Activated naive CD4-positive, alpha-beta T cell treated with anti-CD3 and anti-CD28 coated beads, Interleukin-2, amount 10 ng/mL, durations not matched to agents 7 days and 5 days (primary cell): ENCODE results near the gene CNNM1.

Experiments used
- CTCF ChIA-PET: fragments of 350-600 bp; sonication (Branson Sonifier 250); formaldehyde crosslinking; loops from one replicate; lab custom pipeline; 2021; ENCODE audit warnings: antibody characterized with exemption; lab: Charles Lee
- DNase-seq: peaks from one replicate; pipeline ENCODE4 v3.0.0-alpha.2; 2020
- H3K27ac Mint-ChIP-seq: one replicate; pipeline ENCODE4 v1.8.0; 2021; ENCODE audit warnings: mild to moderate bottlenecking, moderate library complexity, mixed read lengths
- H3K27me3 Mint-ChIP-seq: one replicate; pipeline ENCODE4 v1.8.0; 2021; ENCODE audit warnings: mild to moderate bottlenecking, mixed read lengths
- H3K36me3 Mint-ChIP-seq: one replicate; pipeline ENCODE4 v1.8.0; 2021; ENCODE audit warnings: mixed read lengths
- H3K4me1 Mint-ChIP-seq: one replicate; pipeline ENCODE4 v1.8.0; 2021; ENCODE audit warnings: mixed read lengths
- H3K4me3 Mint-ChIP-seq: one replicate; pipeline ENCODE4 v1.8.0; 2021; ENCODE audit warnings: mild to moderate bottlenecking, moderate library complexity, mixed read lengths
- H3K9me3 Mint-ChIP-seq: one replicate; pipeline ENCODE4 v1.8.0; 2021; ENCODE audit warnings: mixed read lengths

The CNNM1 gene

GRCh38 chr10:99372546-99373271, 43.6 kb downstream of the CNNM1 start:
- Mint-ChIP-seq H3K27me3 (peaks cover 60% of the 10 kb centered on the region), H3K4me3 (no peak overlapping the region), H3K4me1 (peaks cover 8% of the 10 kb centered on the region), H3K36me3 (no peaks in the 10 kb centered on the region), H3K27ac (no peak overlapping the region), H3K9me3 (no peaks in the 10 kb centered on the region)
- DNase-seq: no peak
- CTCF ChIA-PET: no interaction called here

GRCh38 chr10:99374526-99374925, 45.4 kb downstream of the CNNM1 start:
- H3K9me3 Mint-ChIP-seq: no peaks in the 10 kb centered on the region
- no peaks in the 10 kb centered on the region for H3K36me3 Mint-ChIP-seq
- H3K4me3 Mint-ChIP-seq: no peak overlapping the region
- no peak for DNase-seq
- H3K27me3 Mint-ChIP-seq: peaks cover 54% of the 10 kb centered on the region
- peaks cover 8% of the 10 kb centered on the region for H3K4me1 Mint-ChIP-seq
- no peak overlapping the region for H3K27ac Mint-ChIP-seq
- CTCF ChIA-PET: no interaction called here

GRCh38 chr10:99374972-99375371, 45.8 kb downstream of the CNNM1 start:
- H3K36me3 Mint-ChIP-seq: no peaks in the 10 kb centered on the region
- H3K27me3 Mint-ChIP-seq: peaks cover 51% of the 10 kb centered on the region
- CTCF ChIA-PET: no interaction called here
- H3K27ac Mint-ChIP-seq: no peak overlapping the region
- H3K4me1 Mint-ChIP-seq: peaks cover 8% of the 10 kb centered on the region
- no peaks in the 10 kb centered on the region for H3K9me3 Mint-ChIP-seq
- no peak for DNase-seq
- H3K4me3 Mint-ChIP-seq: no peak overlapping the region

- H3K27ac Mint-ChIP-seq: no peak overlapping the region
- peaks cover 8% of the 10 kb centered on the region for H3K4me1 Mint-ChIP-seq
- H3K4me3 Mint-ChIP-seq: no peak overlapping the region
- no peaks in the 10 kb centered on the region for H3K9me3 Mint-ChIP-seq
- no peaks in the 10 kb centered on the region for H3K36me3 Mint-ChIP-seq
- H3K27me3 Mint-ChIP-seq: peaks cover 48% of the 10 kb centered on the region
- DNase-seq: no peak
- CTCF ChIA-PET: no interaction called here
These were observed 46.3 kb downstream of the CNNM1 start for GRCh38 chr10:99375426-99375825.

- CTCF ChIA-PET: no interaction called here
- no peak overlapping the region for H3K4me3 Mint-ChIP-seq
- no peaks in the 10 kb centered on the region for H3K4me1 Mint-ChIP-seq
- no peak overlapping the region for H3K27ac Mint-ChIP-seq
- no peaks in the 10 kb centered on the region for H3K36me3 Mint-ChIP-seq
- DNase-seq: no peak
- peaks cover 14% of the 10 kb centered on the region for H3K27me3 Mint-ChIP-seq
- H3K9me3 Mint-ChIP-seq: no peaks in the 10 kb centered on the region
These were observed 53.0 kb downstream of the CNNM1 start for GRCh38 chr10:99382176-99382575.

GRCh38 chr10:99387071-99387470, 57.9 kb downstream of the CNNM1 start:
- no peaks in the 10 kb centered on the region for H3K4me1 Mint-ChIP-seq
- no peaks in the 10 kb centered on the region for H3K9me3 Mint-ChIP-seq
- no peaks in the 10 kb centered on the region for H3K36me3 Mint-ChIP-seq
- DNase-seq: no peak
- no peak overlapping the region for H3K4me3 Mint-ChIP-seq
- CTCF ChIA-PET: interaction anchor here (1.3 kb wide), 1 partner anchor 226 kb away, joined by 3 read pairs; no protein-coding TSS in a partner anchor
- peaks cover 13% of the 10 kb centered on the region for H3K27me3 Mint-ChIP-seq
- H3K27ac Mint-ChIP-seq: no peak overlapping the region

- no peak for DNase-seq
- CTCF ChIA-PET: interaction anchor here (1.0 to 1.3 kb wide), 2 partner anchors 173 to 225 kb away, joined by 3 read pairs; no protein-coding TSS in a partner anchor
- H3K4me3 Mint-ChIP-seq: no peak overlapping the region
- H3K27ac Mint-ChIP-seq: no peak overlapping the region
- peaks cover 3% of the 10 kb centered on the region for H3K4me1 Mint-ChIP-seq
- no peaks in the 10 kb centered on the region for H3K36me3 Mint-ChIP-seq
- H3K27me3 Mint-ChIP-seq: peaks cover 16% of the 10 kb centered on the region
- H3K9me3 Mint-ChIP-seq: no peaks in the 10 kb centered on the region
These were observed 58.4 kb downstream of the CNNM1 start for GRCh38 chr10:99387541-99387940.

GRCh38 chr10:99389729-99390480, 60.7 kb downstream of the CNNM1 start:
- Mint-ChIP-seq H3K4me3 (no peak overlapping the region), H3K4me1 (peaks cover 7% of the 10 kb centered on the region), H3K36me3 (no peaks in the 10 kb centered on the region), H3K9me3 (no peaks in the 10 kb centered on the region), H3K27ac (no peak overlapping the region), H3K27me3 (peaks cover 18% of the 10 kb centered on the region)
- CTCF ChIA-PET: interaction anchor here (1.0 to 1.6 kb wide), 2 partner anchors 42 to 170 kb away, joined by 3 to 4 read pairs; no protein-coding TSS in a partner anchor
- no peak for DNase-seq

- no peaks in the 10 kb centered on the region for H3K36me3 Mint-ChIP-seq
- no peak overlapping the region for H3K4me3 Mint-ChIP-seq
- H3K27ac Mint-ChIP-seq: no peak overlapping the region
- H3K27me3 Mint-ChIP-seq: peaks cover 18% of the 10 kb centered on the region
- CTCF ChIA-PET: interaction anchor here (0.9 to 2.8 kb wide), 10 partner anchors 8 to 320 kb away, joined by 3 to 11 read pairs (median 4); no protein-coding TSS in a partner anchor
- no peaks in the 10 kb centered on the region for H3K9me3 Mint-ChIP-seq
- no peak for DNase-seq
- peaks cover 14% of the 10 kb centered on the region for H3K4me1 Mint-ChIP-seq
These were observed 62.2 kb downstream of the CNNM1 start for GRCh38 chr10:99391346-99391745.

- no peak overlapping the region for H3K4me3 Mint-ChIP-seq
- CTCF ChIA-PET: interaction anchor here (1.0 to 2.8 kb wide), 5 partner anchors 11 to 318 kb away, joined by 3 to 11 read pairs (median 4); partner anchors contain the start of gene GOT1
- H3K27me3 Mint-ChIP-seq: peaks cover 8% of the 10 kb centered on the region
- no peaks in the 10 kb centered on the region for H3K36me3 Mint-ChIP-seq
- peaks cover 14% of the 10 kb centered on the region for H3K4me1 Mint-ChIP-seq
- H3K9me3 Mint-ChIP-seq: no peaks in the 10 kb centered on the region
- H3K27ac Mint-ChIP-seq: no peak overlapping the region
- DNase-seq: no peak
These were observed 63.9 kb downstream of the CNNM1 start for GRCh38 chr10:99393036-99393435.

- no peak overlapping the region for H3K4me3 Mint-ChIP-seq
- H3K27ac Mint-ChIP-seq: no peak overlapping the region
- H3K27me3 Mint-ChIP-seq: peaks cover 7% of the 10 kb centered on the region
- CTCF ChIA-PET: interaction anchor here (1.5 to 2.8 kb wide), 2 partner anchors 10 to 318 kb away, joined by 3 to 11 read pairs; no protein-coding TSS in a partner anchor
- no peak for DNase-seq
- peaks cover 14% of the 10 kb centered on the region for H3K4me1 Mint-ChIP-seq
- no peaks in the 10 kb centered on the region for H3K36me3 Mint-ChIP-seq
- no peaks in the 10 kb centered on the region for H3K9me3 Mint-ChIP-seq
These were observed 64.5 kb downstream of the CNNM1 start for GRCh38 chr10:99393683-99394082.

- H3K27me3 Mint-ChIP-seq: peaks cover 5% of the 10 kb centered on the region
- H3K4me1 Mint-ChIP-seq: peaks cover 14% of the 10 kb centered on the region
- no peak overlapping the region for H3K4me3 Mint-ChIP-seq
- H3K36me3 Mint-ChIP-seq: peaks cover 3% of the 10 kb centered on the region
- no peak overlapping the region for H3K27ac Mint-ChIP-seq
- no peaks in the 10 kb centered on the region for H3K9me3 Mint-ChIP-seq
- CTCF ChIA-PET: interaction anchor here (1.5 to 2.8 kb wide), 2 partner anchors 10 to 317 kb away, joined by 3 to 11 read pairs; no protein-coding TSS in a partner anchor
- no peak for DNase-seq
These were observed 65.1 kb downstream of the CNNM1 start for GRCh38 chr10:99394256-99394655.

- CTCF ChIA-PET: no interaction called here
- H3K27ac Mint-ChIP-seq: no peak overlapping the region
These were observed 65.7 kb downstream of the CNNM1 start for GRCh38 chr10:99394761-99395386.

More at GRCh38 chr10:99394761-99395386, 65.7 kb downstream of the CNNM1 start:
- DNase-seq: no peak
- peaks cover 4% of the 10 kb centered on the region for H3K36me3 Mint-ChIP-seq
- H3K4me1 Mint-ChIP-seq: peaks cover 14% of the 10 kb centered on the region
- H3K27me3 Mint-ChIP-seq: peaks cover 5% of the 10 kb centered on the region
- no peak overlapping the region for H3K4me3 Mint-ChIP-seq
- H3K9me3 Mint-ChIP-seq: no peaks in the 10 kb centered on the region
